GM12873 (cell line): ENCODE data around the gene UTP11.

Experiments used
- TF ChIP-seq, protein P1 (sequence below): IDR thresholded peaks from 2 replicates; pipeline ENCODE4 v1.5.1; 2012; ENCODE audit warnings: low read depth, mild to moderate bottlenecking, moderate library complexity, low read length, control low read depth; ENCODE audit not compliant: insufficient read depth; ENCODE audit errors: missing control alignments

UTP11 gene

DNA sequence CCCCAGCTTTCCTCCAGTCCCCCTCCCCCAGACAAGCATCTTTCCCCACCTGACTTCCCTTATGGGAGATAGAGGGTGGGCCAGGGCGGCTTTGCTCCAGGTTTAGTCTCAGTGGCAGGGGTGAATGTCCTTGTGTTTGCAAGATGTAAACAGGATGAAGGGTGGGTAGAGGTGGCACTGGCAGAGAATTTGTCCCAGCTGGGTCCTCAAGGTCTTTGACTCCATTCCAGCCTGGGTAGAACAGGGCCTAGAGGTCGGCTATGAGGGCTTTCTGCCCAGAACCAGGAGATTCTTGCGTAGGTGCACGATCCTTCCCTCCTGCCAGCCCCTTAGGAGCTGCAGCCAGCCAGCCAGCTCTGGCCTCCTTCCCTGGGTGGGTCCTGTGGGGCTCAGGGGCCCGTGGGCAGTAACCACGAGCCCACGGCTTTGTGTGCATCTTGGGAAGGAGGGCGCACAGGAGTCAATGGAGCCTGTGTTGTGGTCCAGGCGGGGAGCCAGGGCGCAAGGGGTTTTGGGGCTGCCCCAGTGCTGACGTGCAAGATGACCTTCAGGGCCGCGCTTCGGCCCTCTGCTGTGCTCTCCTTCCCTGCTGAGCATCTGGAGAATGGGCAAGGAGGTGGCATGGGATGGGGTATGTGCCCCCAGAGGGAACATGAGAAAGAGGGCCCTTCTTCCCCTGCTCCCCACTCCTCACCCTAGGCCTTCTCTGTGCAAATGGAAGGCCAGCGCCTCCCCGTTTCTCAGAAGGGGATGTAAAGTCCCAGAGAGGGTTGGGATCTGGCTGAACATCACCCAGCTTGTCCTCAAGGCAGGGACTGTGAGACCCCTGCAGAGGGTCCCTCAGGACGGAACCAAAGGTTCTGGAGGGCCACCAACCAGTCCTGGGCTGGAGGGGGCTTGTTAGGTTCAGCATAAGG lies 18.3 kb downstream of the UTP11 start:
- TF ChIP-seq, protein P1, sequence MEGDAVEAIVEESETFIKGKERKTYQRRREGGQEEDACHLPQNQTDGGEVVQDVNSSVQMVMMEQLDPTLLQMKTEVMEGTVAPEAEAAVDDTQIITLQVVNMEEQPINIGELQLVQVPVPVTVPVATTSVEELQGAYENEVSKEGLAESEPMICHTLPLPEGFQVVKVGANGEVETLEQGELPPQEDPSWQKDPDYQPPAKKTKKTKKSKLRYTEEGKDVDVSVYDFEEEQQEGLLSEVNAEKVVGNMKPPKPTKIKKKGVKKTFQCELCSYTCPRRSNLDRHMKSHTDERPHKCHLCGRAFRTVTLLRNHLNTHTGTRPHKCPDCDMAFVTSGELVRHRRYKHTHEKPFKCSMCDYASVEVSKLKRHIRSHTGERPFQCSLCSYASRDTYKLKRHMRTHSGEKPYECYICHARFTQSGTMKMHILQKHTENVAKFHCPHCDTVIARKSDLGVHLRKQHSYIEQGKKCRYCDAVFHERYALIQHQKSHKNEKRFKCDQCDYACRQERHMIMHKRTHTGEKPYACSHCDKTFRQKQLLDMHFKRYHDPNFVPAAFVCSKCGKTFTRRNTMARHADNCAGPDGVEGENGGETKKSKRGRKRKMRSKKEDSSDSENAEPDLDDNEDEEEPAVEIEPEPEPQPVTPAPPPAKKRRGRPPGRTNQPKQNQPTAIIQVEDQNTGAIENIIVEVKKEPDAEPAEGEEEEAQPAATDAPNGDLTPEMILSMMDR, result no peak

DNA sequence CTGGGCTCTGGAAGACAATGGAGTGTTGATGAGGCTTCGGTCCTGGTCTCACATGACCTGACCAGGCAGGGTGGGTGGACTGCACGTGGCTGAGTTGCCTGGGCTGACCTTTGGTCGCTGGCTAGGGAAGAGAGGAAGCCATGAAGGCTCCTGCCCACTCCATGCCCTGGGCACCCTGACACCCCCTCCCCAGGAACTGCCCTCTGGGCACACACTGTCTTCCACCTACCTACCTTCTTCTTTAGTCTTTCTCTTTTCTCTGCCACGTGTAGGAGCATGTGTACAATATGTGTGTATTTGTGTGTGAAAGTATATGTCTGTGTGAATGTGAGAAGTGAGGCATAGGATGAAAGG lies 19.0 kb downstream of the UTP11 start:
- TF ChIP-seq, protein P1, result no peak

DNA sequence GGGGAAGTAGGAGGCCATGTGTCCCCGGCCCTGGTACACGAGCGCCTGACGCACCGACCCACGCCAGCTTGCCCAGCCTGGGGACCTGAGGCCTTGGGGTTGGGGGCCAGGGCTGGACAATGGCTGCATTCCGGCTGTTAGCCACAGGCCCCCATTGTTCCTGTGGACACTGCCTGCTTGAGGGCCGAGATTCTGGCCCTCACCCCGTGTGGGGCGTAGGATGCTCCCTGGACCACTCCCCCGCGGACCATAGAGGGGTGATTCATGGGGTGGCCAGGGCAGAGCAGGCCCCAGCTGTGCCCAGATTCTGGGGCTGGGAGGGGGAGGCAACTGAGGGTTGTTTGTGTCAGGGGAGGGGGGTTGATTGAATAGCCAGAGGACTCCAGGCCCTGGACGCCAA lies 22.3 kb downstream of the UTP11 start:
- TF ChIP-seq, protein P1, result no peak

DNA sequence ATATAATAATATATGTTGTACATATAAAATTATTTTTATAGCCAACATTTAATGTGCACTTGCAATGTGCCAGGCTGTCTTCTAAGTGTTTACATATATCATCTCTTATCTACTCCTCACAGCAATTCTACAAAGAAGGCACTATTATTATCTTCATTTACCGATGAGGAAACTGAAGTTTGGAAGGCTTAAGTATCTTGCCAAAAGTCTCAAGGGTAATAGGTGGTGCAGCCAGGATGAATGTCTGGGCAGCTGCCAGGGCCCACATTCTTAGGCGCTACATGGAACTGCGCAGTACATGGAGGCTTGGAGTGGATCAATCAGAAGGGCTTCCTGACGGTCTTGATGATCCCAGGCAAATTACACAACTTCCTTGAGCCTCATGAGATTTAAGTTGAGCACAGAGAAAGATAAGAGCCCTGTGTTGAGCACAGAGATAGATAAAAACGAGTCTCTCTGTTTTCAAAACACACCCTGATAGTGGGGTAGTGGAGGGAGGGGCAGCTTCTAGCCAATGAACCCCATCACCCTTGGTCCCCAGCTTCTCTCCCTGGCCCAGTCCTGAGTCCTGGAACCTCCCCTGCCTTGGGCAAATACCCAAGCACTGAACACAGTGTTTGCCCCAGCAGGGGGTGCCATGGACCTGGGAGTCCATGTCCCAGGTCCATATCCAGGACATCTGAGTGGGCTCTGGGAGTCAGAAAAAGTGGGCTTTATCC lies 24.8 kb downstream of the UTP11 start:
- TF ChIP-seq, protein P1, result peak; percentile 44

DNA sequence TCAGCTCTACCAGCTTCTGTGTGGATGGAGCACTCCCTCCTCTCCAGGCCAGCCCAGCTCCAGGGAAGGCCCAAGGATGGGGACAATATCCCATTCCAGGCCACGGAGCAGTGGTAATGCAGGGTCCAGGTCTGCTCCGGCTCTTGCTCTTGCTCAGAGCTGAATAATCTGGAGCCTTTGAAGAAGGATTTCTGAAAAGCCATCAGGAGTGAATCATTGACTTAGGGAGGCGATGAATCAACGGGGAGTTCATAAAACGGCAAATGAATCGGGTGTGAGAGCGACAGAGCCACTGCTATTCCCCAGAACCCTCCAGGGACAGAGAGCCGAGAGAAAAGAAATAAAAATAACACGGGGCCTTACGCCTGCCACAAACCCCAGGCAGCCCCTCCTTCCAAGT lies 26.3 kb downstream of the UTP11 start:
- TF ChIP-seq, protein P1, result no peak

DNA sequence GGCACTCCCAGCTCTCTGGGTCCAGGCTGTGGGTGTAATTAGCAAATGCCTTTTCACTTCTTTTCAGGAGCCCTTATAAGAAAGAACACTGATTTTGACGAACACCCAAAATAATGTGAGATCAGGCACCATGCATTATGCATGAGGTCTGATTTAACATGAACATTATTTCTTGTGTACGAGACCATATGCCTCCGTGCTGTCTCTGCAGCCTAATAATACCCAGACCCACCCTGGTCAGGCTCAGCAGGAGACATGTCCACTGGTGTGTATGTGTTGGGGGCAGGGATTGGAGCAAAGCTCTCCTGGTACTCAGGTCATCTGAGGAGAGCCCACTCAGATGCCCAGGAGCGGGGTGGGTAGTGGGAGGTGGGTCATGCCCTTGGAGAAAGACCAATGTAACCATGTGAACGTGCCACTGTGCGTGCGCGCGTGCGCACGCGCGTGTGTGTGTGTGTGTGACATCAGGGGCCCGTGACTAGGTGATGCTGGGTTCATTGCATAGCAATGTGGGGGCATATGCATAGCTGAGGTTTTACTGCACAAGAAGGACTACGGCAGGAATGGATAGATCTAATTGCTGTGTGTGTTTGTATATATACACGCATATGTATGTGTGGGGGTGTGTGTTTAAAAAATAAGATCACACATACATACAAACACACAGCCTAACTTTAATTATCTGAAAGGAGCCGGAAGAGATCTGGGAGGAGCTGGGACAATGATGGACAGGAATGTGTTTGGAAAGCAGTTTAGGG lies 27.0 kb downstream of the UTP11 start:
- TF ChIP-seq, protein P1, result no peak
